Mucosa of stomach (tissue), 1 donor: ENCODE data around the gene ITPR3.

Experiments
- H3K27me3 ChIP-seq: one replicate; pipeline ENCODE4 v1.7.0; 2013; ENCODE audit warnings: mild to moderate bottlenecking, low read length; ENCODE audit not compliant: control insufficient read depth, insufficient read depth
- H3K36me3 ChIP-seq: one replicate; pipeline ENCODE4 v1.7.0; 2013; ENCODE audit warnings: low read length; ENCODE audit not compliant: control insufficient read depth, insufficient read depth
- H3K4me1 ChIP-seq: one replicate; pipeline ENCODE4 v1.7.0; 2013; ENCODE audit warnings: mild to moderate bottlenecking, low read length; ENCODE audit not compliant: control insufficient read depth, insufficient read depth
- H3K4me3 ChIP-seq: one replicate; pipeline ENCODE4 v1.7.0; 2013; ENCODE audit warnings: low read length
- H3K9ac ChIP-seq: one replicate; pipeline ENCODE4 v1.7.0; 2013; ENCODE audit warnings: mild to moderate bottlenecking, low read length, moderate library complexity
- H3K9me3 ChIP-seq: one replicate; pipeline ENCODE4 v1.7.0; 2013; ENCODE audit warnings: mild to moderate bottlenecking, low read length, moderate library complexity; ENCODE audit not compliant: control insufficient read depth
- donor health status: Pancreatic carcinoma.

Gene ITPR3

GRCh38 chr6:33688451-33689147 is 67.5 kb downstream of the ITPR3 start:
- H3K4me1 ChIP-seq, result no peaks in the 10 kb centered on the region
- H3K4me3 ChIP-seq, result no peak overlapping the region
- H3K36me3 ChIP-seq, result peaks cover 19% of the 10 kb centered on the region
- no peaks in the 10 kb centered on the region for H3K9me3 ChIP-seq
- no peak overlapping the region for H3K9ac ChIP-seq
- no peaks in the 10 kb centered on the region for H3K27me3 ChIP-seq

- no peaks in the 10 kb centered on the region for H3K9me3 ChIP-seq
- H3K27me3 ChIP-seq, result no peaks in the 10 kb centered on the region
- H3K4me3 ChIP-seq, result no peak overlapping the region
- H3K4me1 ChIP-seq, result no peaks in the 10 kb centered on the region
- H3K9ac ChIP-seq, result no peak overlapping the region
- peaks cover 19% of the 10 kb centered on the region for H3K36me3 ChIP-seq
These were observed 68.0 kb downstream of the ITPR3 start for GRCh38 chr6:33689148-33689494.

GRCh38 chr6:33689879-33690278 is 68.8 kb downstream of the ITPR3 start:
- no peaks in the 10 kb centered on the region for H3K9me3 ChIP-seq
- H3K9ac ChIP-seq, result no peak overlapping the region
- peaks cover 26% of the 10 kb centered on the region for H3K36me3 ChIP-seq
- no peak overlapping the region for H3K4me3 ChIP-seq
- H3K4me1 ChIP-seq, result peaks cover 5% of the 10 kb centered on the region
- no peaks in the 10 kb centered on the region for H3K27me3 ChIP-seq

- H3K4me1 ChIP-seq, result peaks cover 8% of the 10 kb centered on the region
- peaks cover 34% of the 10 kb centered on the region for H3K36me3 ChIP-seq
- no peak overlapping the region for H3K4me3 ChIP-seq
- H3K27me3 ChIP-seq, result no peaks in the 10 kb centered on the region
- no peak overlapping the region for H3K9ac ChIP-seq
- no peaks in the 10 kb centered on the region for H3K9me3 ChIP-seq
These were observed 69.6 kb downstream of the ITPR3 start for GRCh38 chr6:33690766-33691165.

GRCh38 chr6:33691456-33692077 is 70.4 kb downstream of the ITPR3 start:
- peaks cover 34% of the 10 kb centered on the region for H3K36me3 ChIP-seq

GRCh38 chr6:33692078-33692759 is 71.1 kb downstream of the ITPR3 start:
- Histone ChIP-seq H3K27me3 (no peaks in the 10 kb centered on the region), H3K9ac (no peak overlapping the region), H3K4me1 (peaks cover 22% of the 10 kb centered on the region), H3K4me3 (no peak overlapping the region), H3K36me3 (peaks cover 38% of the 10 kb centered on the region), H3K9me3 (no peaks in the 10 kb centered on the region)

More at GRCh38 chr6:33691456-33692077, 70.4 kb downstream of the ITPR3 start:
- Histone ChIP-seq H3K4me1 (peaks cover 15% of the 10 kb centered on the region), H3K27me3 (no peaks in the 10 kb centered on the region), H3K9me3 (no peaks in the 10 kb centered on the region), H3K9ac (no peak overlapping the region), H3K4me3 (no peak overlapping the region)

- no peak overlapping the region for H3K4me3 ChIP-seq
- no peak overlapping the region for H3K9ac ChIP-seq
- H3K36me3 ChIP-seq, result peaks cover 40% of the 10 kb centered on the region
- no peaks in the 10 kb centered on the region for H3K9me3 ChIP-seq
- H3K4me1 ChIP-seq, result peaks cover 25% of the 10 kb centered on the region
- H3K27me3 ChIP-seq, result no peaks in the 10 kb centered on the region
These were observed 71.6 kb downstream of the ITPR3 start for GRCh38 chr6:33692760-33693158.

- H3K9ac ChIP-seq, result no peak overlapping the region
- no peaks in the 10 kb centered on the region for H3K27me3 ChIP-seq
- peaks cover 25% of the 10 kb centered on the region for H3K4me1 ChIP-seq
- peaks cover 40% of the 10 kb centered on the region for H3K36me3 ChIP-seq
- H3K9me3 ChIP-seq, result no peaks in the 10 kb centered on the region
- H3K4me3 ChIP-seq, result no peak overlapping the region
These were observed 72.3 kb downstream of the ITPR3 start for GRCh38 chr6:33693186-33694105.

- Histone ChIP-seq H3K4me1 (peaks cover 25% of the 10 kb centered on the region), H3K9ac (no peak overlapping the region), H3K27me3 (no peaks in the 10 kb centered on the region), H3K9me3 (no peaks in the 10 kb centered on the region), H3K36me3 (peaks cover 44% of the 10 kb centered on the region), H3K4me3 (no peak overlapping the region)
These were observed 73.3 kb downstream of the ITPR3 start for GRCh38 chr6:33694401-33694931.

- no peak overlapping the region for H3K9ac ChIP-seq
- H3K4me3 ChIP-seq, result no peak overlapping the region
- peaks cover 25% of the 10 kb centered on the region for H3K4me1 ChIP-seq
- no peaks in the 10 kb centered on the region for H3K27me3 ChIP-seq
- H3K9me3 ChIP-seq, result no peaks in the 10 kb centered on the region
- peaks cover 41% of the 10 kb centered on the region for H3K36me3 ChIP-seq
These were observed 73.9 kb downstream of the ITPR3 start for GRCh38 chr6:33694977-33695376.

- H3K9me3 ChIP-seq, result no peaks in the 10 kb centered on the region
- no peaks in the 10 kb centered on the region for H3K27me3 ChIP-seq
- no peak overlapping the region for H3K9ac ChIP-seq
- H3K4me1 ChIP-seq, result peaks cover 25% of the 10 kb centered on the region
- no peak overlapping the region for H3K4me3 ChIP-seq
- H3K36me3 ChIP-seq, result peaks cover 38% of the 10 kb centered on the region
These were observed 74.3 kb downstream of the ITPR3 start for GRCh38 chr6:33695451-33695887.
